ENCODE data around the gene DOCK2.

The DOCK2 gene

GRCh38 chr5:169697511-169697890 is 60.4 kb downstream of the DOCK2 start:
- no peak overlapping the region for H3K4me3 ChIP-seq (ENCODE audit: low read length)
- no peaks in the 10 kb centered on the region for H3K4me1 ChIP-seq (ENCODE audit: control insufficient read depth, insufficient read depth, low read length)
- H3K9ac ChIP-seq (ENCODE audit: low read length) = no peak overlapping the region
- no peaks in the 10 kb centered on the region for H3K36me3 ChIP-seq (ENCODE audit: control insufficient read depth, insufficient read depth, low read length)
- H3K27ac ChIP-seq (ENCODE audit: low read depth, low read length) = no peak overlapping the region
- H3K27me3 ChIP-seq (ENCODE audit: control insufficient read depth, insufficient read depth, low read length) = no peaks in the 10 kb centered on the region

GRCh38 chr5:169697976-169698375 is 60.9 kb downstream of the DOCK2 start:
- Histone ChIP-seq H3K27me3 (ENCODE audit: control insufficient read depth, insufficient read depth, low read length) (no peaks in the 10 kb centered on the region), H3K36me3 (ENCODE audit: control insufficient read depth, insufficient read depth, low read length) (no peaks in the 10 kb centered on the region), H3K4me3 (ENCODE audit: low read length) (no peak overlapping the region), H3K4me1 (ENCODE audit: control insufficient read depth, insufficient read depth, low read length) (no peaks in the 10 kb centered on the region), H3K9ac (ENCODE audit: low read length) (no peak overlapping the region), H3K27ac (ENCODE audit: low read depth, low read length) (no peak overlapping the region)

- Histone ChIP-seq H3K36me3 (ENCODE audit: control insufficient read depth, insufficient read depth, low read length) (peaks cover 2% of the 10 kb centered on the region), H3K4me3 (ENCODE audit: low read length) (no peak overlapping the region), H3K9ac (ENCODE audit: low read length) (no peak overlapping the region), H3K27ac (ENCODE audit: low read depth, low read length) (no peak overlapping the region), H3K27me3 (ENCODE audit: control insufficient read depth, insufficient read depth, low read length) (no peaks in the 10 kb centered on the region), H3K4me1 (ENCODE audit: control insufficient read depth, insufficient read depth, low read length) (no peaks in the 10 kb centered on the region)
Observed at GRCh38 chr5:169700611-169701010, 63.5 kb downstream of the DOCK2 start.

- Histone ChIP-seq H3K27me3 (ENCODE audit: control insufficient read depth, insufficient read depth, low read length) (no peaks in the 10 kb centered on the region), H3K9ac (ENCODE audit: low read length) (no peak overlapping the region), H3K36me3 (ENCODE audit: control insufficient read depth, insufficient read depth, low read length) (peaks cover 2% of the 10 kb centered on the region), H3K4me3 (ENCODE audit: low read length) (no peak overlapping the region), H3K27ac (ENCODE audit: low read depth, low read length) (no peak overlapping the region), H3K4me1 (ENCODE audit: control insufficient read depth, insufficient read depth, low read length) (no peaks in the 10 kb centered on the region)
Observed at GRCh38 chr5:169701910-169702451, 64.9 kb downstream of the DOCK2 start.

GRCh38 chr5:169702693-169703481 is 65.8 kb downstream of the DOCK2 start:
- H3K27ac ChIP-seq (ENCODE audit: low read depth, low read length) = no peak overlapping the region
- no peak overlapping the region for H3K9ac ChIP-seq (ENCODE audit: low read length)
- H3K27me3 ChIP-seq (ENCODE audit: control insufficient read depth, insufficient read depth, low read length) = no peaks in the 10 kb centered on the region
- peaks cover 2% of the 10 kb centered on the region for H3K36me3 ChIP-seq (ENCODE audit: control insufficient read depth, insufficient read depth, low read length)
- no peak overlapping the region for H3K4me3 ChIP-seq (ENCODE audit: low read length)
- no peaks in the 10 kb centered on the region for H3K4me1 ChIP-seq (ENCODE audit: control insufficient read depth, insufficient read depth, low read length)

- Histone ChIP-seq H3K27me3 (ENCODE audit: control insufficient read depth, insufficient read depth, low read length) (no peaks in the 10 kb centered on the region), H3K4me1 (ENCODE audit: control insufficient read depth, insufficient read depth, low read length) (no peaks in the 10 kb centered on the region), H3K27ac (ENCODE audit: low read depth, low read length) (no peak overlapping the region), H3K4me3 (ENCODE audit: low read length) (no peak overlapping the region), H3K9ac (ENCODE audit: low read length) (no peak overlapping the region), H3K36me3 (ENCODE audit: control insufficient read depth, insufficient read depth, low read length) (peaks cover 2% of the 10 kb centered on the region)
Observed at GRCh38 chr5:169703813-169704212, 66.7 kb downstream of the DOCK2 start.

GRCh38 chr5:169705322-169705721 is 68.2 kb downstream of the DOCK2 start:
- Histone ChIP-seq H3K4me3 (ENCODE audit: low read length) (no peak overlapping the region), H3K27me3 (ENCODE audit: control insufficient read depth, insufficient read depth, low read length) (no peaks in the 10 kb centered on the region), H3K36me3 (ENCODE audit: control insufficient read depth, insufficient read depth, low read length) (peaks cover 2% of the 10 kb centered on the region), H3K27ac (ENCODE audit: low read depth, low read length) (no peak overlapping the region), H3K9ac (ENCODE audit: low read length) (no peak overlapping the region), H3K4me1 (ENCODE audit: control insufficient read depth, insufficient read depth, low read length) (no peaks in the 10 kb centered on the region)

GRCh38 chr5:169706071-169706470 is 69.0 kb downstream of the DOCK2 start:
- no peaks in the 10 kb centered on the region for H3K27me3 ChIP-seq (ENCODE audit: control insufficient read depth, insufficient read depth, low read length)
- no peak overlapping the region for H3K4me3 ChIP-seq (ENCODE audit: low read length)
- H3K27ac ChIP-seq (ENCODE audit: low read depth, low read length) = no peak overlapping the region
- H3K4me1 ChIP-seq (ENCODE audit: control insufficient read depth, insufficient read depth, low read length) = no peaks in the 10 kb centered on the region
- peaks cover 2% of the 10 kb centered on the region for H3K36me3 ChIP-seq (ENCODE audit: control insufficient read depth, insufficient read depth, low read length)
- H3K9ac ChIP-seq (ENCODE audit: low read length) = no peak overlapping the region

GRCh38 chr5:169706758-169707450 is 69.8 kb downstream of the DOCK2 start:
- Histone ChIP-seq H3K4me3 (ENCODE audit: low read length) (no peak overlapping the region), H3K27ac (ENCODE audit: low read depth, low read length) (no peak overlapping the region), H3K9ac (ENCODE audit: low read length) (no peak overlapping the region), H3K4me1 (ENCODE audit: control insufficient read depth, insufficient read depth, low read length) (no peaks in the 10 kb centered on the region), H3K36me3 (ENCODE audit: control insufficient read depth, insufficient read depth, low read length) (peaks cover 2% of the 10 kb centered on the region), H3K27me3 (ENCODE audit: control insufficient read depth, insufficient read depth, low read length) (no peaks in the 10 kb centered on the region)

GRCh38 chr5:169707686-169708085 is 70.6 kb downstream of the DOCK2 start:
- no peak overlapping the region for H3K4me3 ChIP-seq (ENCODE audit: low read length)
- no peak overlapping the region for H3K9ac ChIP-seq (ENCODE audit: low read length)
- H3K36me3 ChIP-seq (ENCODE audit: control insufficient read depth, insufficient read depth, low read length) = peaks cover 2% of the 10 kb centered on the region
- H3K4me1 ChIP-seq (ENCODE audit: control insufficient read depth, insufficient read depth, low read length) = no peaks in the 10 kb centered on the region
- no peak overlapping the region for H3K27ac ChIP-seq (ENCODE audit: low read depth, low read length)
- H3K27me3 ChIP-seq (ENCODE audit: control insufficient read depth, insufficient read depth, low read length) = no peaks in the 10 kb centered on the region

GRCh38 chr5:169710675-169711074 is 73.6 kb downstream of the DOCK2 start:
- no peaks in the 10 kb centered on the region for H3K27me3 ChIP-seq (ENCODE audit: control insufficient read depth, insufficient read depth, low read length)
- H3K4me1 ChIP-seq (ENCODE audit: control insufficient read depth, insufficient read depth, low read length) = no peaks in the 10 kb centered on the region
- no peak overlapping the region for H3K27ac ChIP-seq (ENCODE audit: low read depth, low read length)
- no peaks in the 10 kb centered on the region for H3K36me3 ChIP-seq (ENCODE audit: control insufficient read depth, insufficient read depth, low read length)
- H3K4me3 ChIP-seq (ENCODE audit: low read length) = no peak overlapping the region
- no peak overlapping the region for H3K9ac ChIP-seq (ENCODE audit: low read length)

- H3K36me3 ChIP-seq (ENCODE audit: control insufficient read depth, insufficient read depth, low read length) = no peaks in the 10 kb centered on the region
- no peak overlapping the region for H3K27ac ChIP-seq (ENCODE audit: low read depth, low read length)
Observed at GRCh38 chr5:169711551-169712225, 74.6 kb downstream of the DOCK2 start.

More at GRCh38 chr5:169711551-169712225, 74.6 kb downstream of the DOCK2 start:
- Histone ChIP-seq H3K9ac (ENCODE audit: low read length) (no peak overlapping the region), H3K4me3 (ENCODE audit: low read length) (no peak overlapping the region), H3K27me3 (ENCODE audit: control insufficient read depth, insufficient read depth, low read length) (no peaks in the 10 kb centered on the region), H3K4me1 (ENCODE audit: control insufficient read depth, insufficient read depth, low read length) (no peaks in the 10 kb centered on the region)

Data from rectal smooth muscle tissue (tissue), 1 donor.